ENCODE measurements around the gene SPRR4. TPM values are rescaled to one million over a fixed set of nuclear protein-coding genes. Genes with fewer than 3 reads are reported as not detected.

The SPRR4 gene
- total and polyA plus RNA-seq, 8 donors: not detected

DNA sequence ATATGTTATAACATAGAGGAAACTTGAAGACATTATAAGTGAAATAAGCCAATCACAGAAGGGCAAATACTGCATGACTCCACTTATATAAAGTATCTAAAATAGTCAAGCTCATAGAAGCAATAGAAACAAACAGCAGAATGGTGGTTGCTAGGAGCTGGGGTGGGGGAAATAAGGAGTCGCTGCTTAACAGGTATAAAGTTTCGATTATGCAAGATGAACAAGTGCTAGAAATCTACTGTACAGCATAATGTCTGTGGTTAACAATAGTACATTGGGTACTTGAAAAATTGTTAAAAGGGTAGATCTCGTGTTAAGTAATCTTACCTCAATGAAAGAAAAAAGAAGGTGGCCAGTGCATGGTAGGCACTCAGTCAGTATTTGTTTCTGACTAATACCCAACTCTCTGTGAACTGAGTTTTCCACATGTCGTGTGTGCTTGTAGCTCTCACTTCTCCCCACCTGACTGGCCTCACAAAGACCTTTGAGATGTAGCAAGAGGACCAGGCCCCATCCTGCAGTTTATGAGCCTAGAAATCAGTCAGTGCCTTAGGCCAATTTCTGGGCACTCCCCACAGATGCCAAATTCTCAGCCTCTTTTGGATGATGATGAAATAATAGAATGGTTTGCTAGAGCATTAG is 38.2 kb upstream of the SPRR4 start:
- Histone ChIP-seq H3K4me1 (no peaks in the 10 kb centered on the region), H3K27me3 (peaks cover 0 to 8% (median 0%) of the 10 kb centered on the region in 3 donors), H3K9me3 (no peaks in the 10 kb centered on the region), H3K4me3 (no peak overlapping the region), H3K36me3 (no peaks in the 10 kb centered on the region), H3K27ac (no peak overlapping the region)
- intact Hi-C loops (cut with DNase I; ENCODE audit: low total_unique reads): no loop called here
- TF ChIP-seq POLR2A (IDR thresholded peaks at IDR 0.05) (no peak), POLR2AphosphoS5 (IDR thresholded peaks at IDR 0.05) (no peak), EP300 (IDR thresholded peaks at IDR 0.05) (no peak)
- TF ChIP-seq, protein P1, sequence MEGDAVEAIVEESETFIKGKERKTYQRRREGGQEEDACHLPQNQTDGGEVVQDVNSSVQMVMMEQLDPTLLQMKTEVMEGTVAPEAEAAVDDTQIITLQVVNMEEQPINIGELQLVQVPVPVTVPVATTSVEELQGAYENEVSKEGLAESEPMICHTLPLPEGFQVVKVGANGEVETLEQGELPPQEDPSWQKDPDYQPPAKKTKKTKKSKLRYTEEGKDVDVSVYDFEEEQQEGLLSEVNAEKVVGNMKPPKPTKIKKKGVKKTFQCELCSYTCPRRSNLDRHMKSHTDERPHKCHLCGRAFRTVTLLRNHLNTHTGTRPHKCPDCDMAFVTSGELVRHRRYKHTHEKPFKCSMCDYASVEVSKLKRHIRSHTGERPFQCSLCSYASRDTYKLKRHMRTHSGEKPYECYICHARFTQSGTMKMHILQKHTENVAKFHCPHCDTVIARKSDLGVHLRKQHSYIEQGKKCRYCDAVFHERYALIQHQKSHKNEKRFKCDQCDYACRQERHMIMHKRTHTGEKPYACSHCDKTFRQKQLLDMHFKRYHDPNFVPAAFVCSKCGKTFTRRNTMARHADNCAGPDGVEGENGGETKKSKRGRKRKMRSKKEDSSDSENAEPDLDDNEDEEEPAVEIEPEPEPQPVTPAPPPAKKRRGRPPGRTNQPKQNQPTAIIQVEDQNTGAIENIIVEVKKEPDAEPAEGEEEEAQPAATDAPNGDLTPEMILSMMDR (IDR thresholded peaks at IDR 0.05): no peak
- DNase-seq: no peak
- 67 to 77% (median 77%) methylated on average over 4 of the region's 4 CpGs for WGBS, 5 donors

DNA sequence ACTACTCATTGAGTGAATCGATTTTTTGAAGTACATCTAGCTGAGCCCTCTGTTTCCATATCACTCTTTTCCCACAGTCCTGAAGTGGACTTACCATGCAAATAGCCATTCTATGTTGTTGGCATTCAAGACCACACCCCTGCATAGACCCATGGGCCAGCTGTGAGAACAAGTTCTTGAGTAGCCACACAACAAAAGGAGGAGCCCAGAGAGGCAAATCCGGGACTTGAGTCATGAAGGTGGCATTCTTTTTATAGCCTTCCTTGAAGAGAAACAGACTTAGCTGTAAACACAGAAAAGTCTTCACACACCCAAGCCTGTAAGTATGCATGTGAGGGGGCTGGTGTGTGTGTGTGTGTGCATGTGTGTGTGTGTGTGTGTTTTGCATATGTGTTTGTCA is 37.3 kb upstream of the SPRR4 start:
- H3K27me3 ChIP-seq: peaks cover 0 to 8% (median 0%) of the 10 kb centered on the region in 3 donors
- no peak overlapping the region for H3K4me3 ChIP-seq
- no peak for TF ChIP-seq POLR2AphosphoS5 (IDR thresholded peaks at IDR 0.05)
- no peak for TF ChIP-seq EP300 (IDR thresholded peaks at IDR 0.05)
- TF ChIP-seq POLR2A (IDR thresholded peaks at IDR 0.05): no peak
- TF ChIP-seq, protein P1 (IDR thresholded peaks at IDR 0.05): no peak
- no peaks in the 10 kb centered on the region for H3K36me3 ChIP-seq
- H3K27ac ChIP-seq: no peak overlapping the region
- H3K4me1 ChIP-seq: no peaks in the 10 kb centered on the region
- intact Hi-C loops (cut with DNase I; ENCODE audit: low total_unique reads): no loop called here
- no peak for DNase-seq
- no peaks in the 10 kb centered on the region for H3K9me3 ChIP-seq
- WGBS, 5 donors: 55 to 86% (median 70%) methylated on average over 2 of the region's 2 CpGs

DNA sequence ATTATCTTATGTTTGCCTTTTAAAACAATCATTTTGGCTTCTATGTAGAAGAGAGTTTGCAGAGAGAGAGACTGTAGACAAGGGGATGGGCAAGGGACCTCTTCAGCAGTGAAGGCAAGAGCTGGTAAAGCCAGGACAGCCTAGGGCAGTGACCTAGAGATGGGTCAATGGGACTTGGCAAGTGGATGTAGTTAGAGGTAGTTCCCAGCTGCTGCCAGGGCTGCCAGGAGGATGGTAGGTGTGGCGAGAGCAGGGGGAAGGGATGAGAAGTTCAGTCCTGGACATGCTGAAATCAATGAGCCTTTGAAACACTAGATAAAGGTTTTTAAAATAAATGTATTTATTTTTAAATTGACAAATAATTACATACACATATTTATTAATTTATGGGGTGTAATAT is 29.8 kb upstream of the SPRR4 start:
- no peaks in the 10 kb centered on the region for H3K9me3 ChIP-seq
- no peaks in the 10 kb centered on the region for H3K4me1 ChIP-seq
- no peak overlapping the region for H3K27ac ChIP-seq
- H3K36me3 ChIP-seq: no peaks in the 10 kb centered on the region
- H3K27me3 ChIP-seq: peaks cover 0 to 2% (median 0%) of the 10 kb centered on the region in 3 donors
- H3K4me3 ChIP-seq: no peak overlapping the region
- no peak for DNase-seq
- TF ChIP-seq, protein P1 (IDR thresholded peaks at IDR 0.05): no peak
- TF ChIP-seq POLR2AphosphoS5 (IDR thresholded peaks at IDR 0.05) (no peak), EP300 (IDR thresholded peaks at IDR 0.05) (no peak), POLR2A (IDR thresholded peaks at IDR 0.05) (no peak)
- 73 to 89% (median 78%) methylated on average over 1 of the region's 1 CpG for WGBS, 5 donors
- intact Hi-C loops (cut with DNase I; ENCODE audit: low total_unique reads): no loop called here

- WGBS, 5 donors: 57 to 66% (median 59%) methylated on average over 8 of the region's 8 CpGs
- DNase-seq: no peak
- Histone ChIP-seq H3K9me3 (no peaks in the 10 kb centered on the region), H3K36me3 (no peaks in the 10 kb centered on the region), H3K4me3 (no peak overlapping the region), H3K27ac (no peak overlapping the region), H3K27me3 (no peaks in the 10 kb centered on the region), H3K4me1 (no peaks in the 10 kb centered on the region)
- TF ChIP-seq EP300 (IDR thresholded peaks at IDR 0.05) (no peak), POLR2AphosphoS5 (IDR thresholded peaks at IDR 0.05) (no peak), POLR2A (IDR thresholded peaks at IDR 0.05) (no peak)
- TF ChIP-seq, protein P1 (IDR thresholded peaks at IDR 0.05): no peak
- intact Hi-C loops (cut with DNase I; ENCODE audit: low total_unique reads): no loop called here
These were observed 29.3 kb upstream of the SPRR4 start for GRCh38 chr1:152941037-152941711.

Measured in stomach (tissue), 9 donors.